Esophagus muscularis mucosa (tissue), 4 donors: ENCODE data around the gene BCL3.

ENCODE experiments used
- EP300 ChIP-seq: sonication (generic); formaldehyde crosslinking; IDR thresholded peaks from one replicate; pipeline ENCODE4 v1.6.1; 2017; ENCODE audit warnings: antibody characterized with exemption
- POLR2A ChIP-seq: fragments of 450-650 bp; IDR thresholded peaks from one replicate; pipeline ENCODE4 v1.6.1; 2017; ENCODE audit warnings: antibody characterized with exemption, moderate library complexity, mild to moderate bottlenecking, low read depth
- TF ChIP-seq, protein P1 (sequence below), 3 experiments: fragments of 200-600 bp in 2 of 3; fragments of 450-650 bp in 1 of 3; sonication (generic) in 2 of 3; IDR thresholded peaks; one replicate each; pipeline ENCODE4 v1.5.1; 2017 to 2019; ENCODE audit warnings: antibody characterized with exemption in 3 of 3, mild to moderate bottlenecking in 2 of 3, moderate library complexity in 1 of 3

DNA sequence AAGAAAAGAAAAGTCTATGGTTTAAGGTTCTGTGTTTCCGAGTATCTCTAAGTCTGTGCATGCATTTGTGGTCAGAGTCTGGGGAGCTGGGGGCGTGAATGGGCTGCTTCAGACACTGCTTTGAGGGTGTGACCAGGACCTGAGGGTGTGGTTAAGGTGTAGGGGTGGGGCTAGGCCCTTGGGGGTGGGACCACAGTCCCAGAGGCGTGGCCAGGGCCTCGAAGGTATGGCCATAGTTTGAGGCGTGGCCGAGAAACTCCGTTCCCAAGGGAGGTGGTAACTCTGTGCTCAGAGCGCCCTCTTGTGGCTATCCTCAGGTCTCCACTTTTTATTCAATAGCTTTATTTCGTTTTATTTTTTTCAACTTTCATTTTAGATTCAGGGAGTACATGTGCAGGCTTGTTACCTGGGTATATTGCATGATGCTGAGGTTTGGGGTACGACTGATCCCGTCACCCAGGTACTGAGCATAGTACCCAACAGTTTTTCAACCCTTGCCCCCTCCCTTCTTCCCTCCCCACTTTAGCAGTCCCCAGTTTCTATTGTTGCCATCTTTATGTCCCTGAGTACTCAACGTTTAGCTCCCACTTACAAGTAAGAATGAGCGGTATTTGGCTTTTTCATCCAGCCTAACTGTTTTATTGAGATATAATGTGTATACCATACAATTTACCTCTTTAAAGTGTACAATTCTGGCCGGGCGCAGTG is 22.2 kb downstream of the BCL3 start:
- TF ChIP-seq EP300 = no peak
- TF ChIP-seq, protein P1, sequence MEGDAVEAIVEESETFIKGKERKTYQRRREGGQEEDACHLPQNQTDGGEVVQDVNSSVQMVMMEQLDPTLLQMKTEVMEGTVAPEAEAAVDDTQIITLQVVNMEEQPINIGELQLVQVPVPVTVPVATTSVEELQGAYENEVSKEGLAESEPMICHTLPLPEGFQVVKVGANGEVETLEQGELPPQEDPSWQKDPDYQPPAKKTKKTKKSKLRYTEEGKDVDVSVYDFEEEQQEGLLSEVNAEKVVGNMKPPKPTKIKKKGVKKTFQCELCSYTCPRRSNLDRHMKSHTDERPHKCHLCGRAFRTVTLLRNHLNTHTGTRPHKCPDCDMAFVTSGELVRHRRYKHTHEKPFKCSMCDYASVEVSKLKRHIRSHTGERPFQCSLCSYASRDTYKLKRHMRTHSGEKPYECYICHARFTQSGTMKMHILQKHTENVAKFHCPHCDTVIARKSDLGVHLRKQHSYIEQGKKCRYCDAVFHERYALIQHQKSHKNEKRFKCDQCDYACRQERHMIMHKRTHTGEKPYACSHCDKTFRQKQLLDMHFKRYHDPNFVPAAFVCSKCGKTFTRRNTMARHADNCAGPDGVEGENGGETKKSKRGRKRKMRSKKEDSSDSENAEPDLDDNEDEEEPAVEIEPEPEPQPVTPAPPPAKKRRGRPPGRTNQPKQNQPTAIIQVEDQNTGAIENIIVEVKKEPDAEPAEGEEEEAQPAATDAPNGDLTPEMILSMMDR (IDR thresholded peaks at IDR 0.05) = peak; percentile 89 to 92 (median 90)
- TF ChIP-seq POLR2A = no peak
